CD4-positive, alpha-beta T cell treated with Interleukin-12 subunit alpha and Interleukin-12 subunit beta, for 1 hour (primary cell): Measurements from ENCODE around the gene DUXB.

Experiments
- DNase-seq: peaks from one replicate; pipeline ENCODE4 v3.0.0-alpha.2; 2020

Gene DUXB

DNA sequence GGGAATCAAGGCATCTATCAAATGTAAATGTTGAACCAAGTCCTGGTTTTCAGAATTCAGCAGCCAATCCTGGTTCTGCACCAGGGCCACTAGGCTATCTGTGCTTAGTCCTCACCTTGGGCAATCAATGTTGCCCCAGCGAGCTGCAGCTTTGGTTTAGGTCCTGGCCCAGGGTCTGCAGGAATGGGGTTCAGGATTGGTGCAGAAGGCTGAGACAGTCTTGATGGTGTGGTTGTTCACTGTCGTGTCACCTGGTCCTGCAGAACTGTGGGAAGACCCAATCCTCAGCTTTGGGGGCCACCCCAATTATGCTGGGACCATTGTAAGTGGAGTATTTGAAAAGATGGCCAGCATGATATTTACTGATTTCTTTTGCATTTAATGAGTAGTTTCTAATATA, 43.1 kb downstream of the DUXB start:
- DNase-seq, result no peak

DNA sequence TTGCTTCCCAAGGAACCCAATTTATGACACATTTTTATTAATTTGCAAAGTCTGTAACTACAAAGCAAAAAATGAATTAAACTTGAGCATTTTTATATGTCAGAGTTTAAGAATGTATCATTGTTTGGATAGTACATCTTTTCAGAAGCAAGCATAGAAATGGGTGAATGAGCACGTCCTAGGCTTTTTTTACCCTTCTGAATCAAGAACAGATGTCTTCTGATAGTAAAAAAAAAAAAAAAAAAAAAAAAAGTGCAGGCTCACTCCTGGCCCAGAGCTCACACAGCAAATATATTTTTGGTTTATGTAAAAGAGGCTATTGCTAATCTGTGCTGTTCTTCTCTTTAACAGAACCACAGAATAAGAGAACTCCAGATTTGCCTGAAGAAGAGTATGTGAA, 47.3 kb downstream of the DUXB start:
- DNase-seq, result no peak

DNA sequence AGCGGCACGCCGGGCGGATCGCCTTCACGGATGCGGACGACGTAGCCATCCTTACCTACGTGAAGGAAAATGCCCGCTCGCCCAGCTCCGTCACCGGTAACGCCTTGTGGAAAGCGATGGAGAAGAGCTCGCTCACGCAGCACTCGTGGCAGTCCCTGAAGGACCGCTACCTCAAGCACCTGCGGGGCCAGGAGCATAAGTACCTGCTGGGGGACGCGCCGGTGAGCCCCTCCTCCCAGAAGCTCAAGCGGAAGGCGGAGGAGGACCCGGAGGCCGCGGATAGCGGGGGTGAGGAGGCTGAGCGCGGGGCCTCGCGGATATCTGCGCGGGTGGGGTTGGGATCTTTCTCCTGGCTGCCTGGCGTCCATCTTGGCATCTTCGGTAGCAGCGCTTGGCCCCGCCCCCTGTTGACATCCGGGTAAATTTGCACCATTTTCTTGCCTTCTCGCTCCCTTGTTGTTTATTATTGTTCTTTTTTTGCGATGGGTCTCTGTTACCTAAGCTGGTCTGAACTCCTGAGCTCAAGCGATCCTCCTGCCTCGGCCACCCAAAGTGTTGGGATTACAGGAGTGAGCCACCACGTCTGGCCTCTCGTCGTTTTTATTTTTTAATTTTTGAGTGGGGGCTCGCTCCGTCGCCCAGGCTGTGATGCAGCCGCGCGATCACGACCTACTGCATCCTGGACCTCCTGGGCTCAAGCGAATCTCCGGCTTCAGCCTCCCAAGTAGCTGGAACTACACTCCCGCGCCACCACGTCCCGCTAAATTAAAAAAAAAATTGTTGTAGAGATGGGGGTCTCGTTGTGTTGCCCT, 52.8 kb downstream of the DUXB start:
- DNase-seq, result peak; percentile 88

DNA sequence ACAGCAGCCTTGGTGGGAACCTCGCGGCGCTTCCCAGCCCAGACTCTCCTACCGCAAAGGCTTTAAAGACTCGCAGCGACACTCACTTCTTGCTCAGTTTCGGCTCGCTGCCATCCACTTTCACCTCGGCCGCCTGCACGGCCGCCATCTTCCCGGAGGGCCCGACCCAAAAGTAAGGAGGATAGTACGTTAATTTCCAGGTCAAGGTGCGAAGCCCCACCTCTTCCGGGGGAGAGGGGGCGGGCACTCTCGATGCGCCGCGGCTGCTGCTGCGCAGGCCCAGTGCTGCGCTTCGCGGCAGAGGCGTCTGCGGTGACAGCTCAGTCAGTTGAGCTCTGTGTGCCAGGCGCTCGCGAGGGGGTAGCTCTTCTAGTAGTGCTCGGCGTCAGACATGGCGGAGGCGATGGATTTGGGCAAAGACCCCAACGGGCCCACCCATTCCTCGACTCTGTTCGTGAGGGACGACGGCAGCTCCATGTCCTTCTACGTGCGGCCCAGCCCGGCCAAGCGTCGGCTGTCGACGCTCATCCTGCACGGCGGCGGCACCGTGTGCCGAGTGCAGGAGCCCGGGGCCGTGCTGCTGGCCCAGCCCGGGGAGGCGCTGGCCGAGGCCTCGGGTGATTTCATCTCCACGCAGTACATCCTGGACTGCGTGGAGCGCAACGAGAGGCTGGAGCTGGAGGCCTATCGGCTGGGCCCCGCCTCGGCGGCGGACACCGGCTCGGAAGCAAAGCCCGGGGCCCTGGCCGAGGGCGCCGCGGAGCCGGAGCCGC, 53.6 kb downstream of the DUXB start, which contains the start of the genes KARS1 and TERF2IP:
Gene KARS1, minus strand, starts transcription at position 174 of the 773 bp plus-strand sequence. Its CDS starts 26 bp downstream, at position 148.
Gene TERF2IP, plus strand, starts transcription at position 282 of the 773 bp plus-strand sequence. Its CDS starts 110 bp downstream, at position 392.
- DNase-seq, result peak; percentile 96

DNA sequence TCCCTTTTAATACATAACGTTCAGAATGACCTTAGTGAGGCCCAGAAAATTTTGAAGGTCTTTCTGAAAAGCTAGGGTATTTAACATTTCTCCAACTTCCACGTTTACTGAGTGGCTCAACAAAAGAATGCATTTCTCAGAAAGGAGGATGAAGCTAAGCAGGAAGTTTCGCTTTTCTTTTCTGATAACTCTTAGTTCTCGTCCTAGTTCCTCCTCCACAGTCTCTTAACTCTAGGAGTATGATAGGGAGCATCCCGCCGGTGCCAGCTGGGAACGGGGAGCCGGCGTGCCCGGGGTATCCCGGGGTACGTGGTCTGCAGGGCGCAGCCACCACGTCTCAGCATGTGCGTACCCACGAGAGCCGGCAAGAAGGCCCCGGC, 54.2 kb downstream of the DUXB start:
- DNase-seq, result no peak

DNA sequence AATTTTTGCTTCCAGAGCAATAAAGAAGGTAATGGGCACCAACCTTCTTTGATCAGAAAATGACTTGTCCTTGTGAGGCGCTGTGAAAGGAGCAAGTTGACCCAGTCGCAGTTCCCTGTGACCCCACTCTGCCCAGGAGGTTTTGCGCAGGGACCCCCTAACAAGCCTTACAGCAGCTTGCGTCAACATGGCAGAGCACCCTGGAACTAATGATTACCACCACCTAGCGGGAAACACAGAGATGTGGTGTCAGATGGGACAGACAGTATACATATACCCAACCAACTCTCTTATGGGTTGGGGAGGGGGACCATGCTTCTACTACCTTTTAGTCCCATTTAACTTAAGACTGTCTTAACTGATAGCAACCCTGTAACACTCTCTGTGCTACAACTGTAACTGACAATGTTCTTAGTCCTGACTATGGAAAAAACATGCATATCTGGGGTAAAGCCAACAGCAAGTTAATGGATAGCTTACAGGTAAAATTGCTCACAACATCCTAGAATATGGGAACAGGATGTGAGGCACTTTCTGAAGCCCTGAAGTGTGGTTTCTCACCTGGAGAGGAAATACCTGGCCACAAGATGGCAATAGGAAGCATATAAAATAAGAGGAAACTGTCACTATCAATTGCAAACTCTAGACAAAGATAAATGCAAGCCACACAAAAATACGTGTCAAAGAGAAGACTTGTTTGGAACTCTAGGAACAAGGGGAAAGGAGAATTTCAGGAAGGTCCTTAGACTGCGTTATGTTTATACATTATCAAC, 56.8 kb downstream of the DUXB start:
- peak; percentile 57 for DNase-seq
